Natural killer cell (primary cell): Measurements from ENCODE around the gene CARD11. TPM values are rescaled to one million over a fixed set of nuclear protein-coding genes. Genes with fewer than 3 reads are reported as not detected.

Source experiments
- ATAC-seq, 3 donors: fragments of 150-1000 bp in 2 of 3; fragments of 200-7000 bp in 1 of 3; cut with Tn5 transposase; 1 replicate in 1 of 3; 2 replicates in 2 of 3; pipeline ENCODE4 v1.10.0; 2021; ENCODE audit warnings: mild to moderate bottlenecking in 2 of 3, moderate library complexity in 2 of 3
- DNase-seq, 2 donors: peaks; one replicate each; pipeline versions ENCODE4 v3.0.0 to v3.0.0-alpha.2; 2013 to 2021; ENCODE audit warnings: mixed read lengths in 1 of 2
- H3K27ac ChIP-seq: one replicate; pipeline ENCODE4 v1.5.1; 2013; ENCODE audit warnings: mild to moderate bottlenecking, low read length
- H3K27me3 ChIP-seq: one replicate; pipeline ENCODE4 v1.6.1; 2013; ENCODE audit warnings: low read length; ENCODE audit not compliant: control insufficient read depth, insufficient read depth
- H3K36me3 ChIP-seq: one replicate; pipeline ENCODE4 v1.6.1; 2013; ENCODE audit warnings: low read length; ENCODE audit not compliant: control insufficient read depth, insufficient read depth
- H3K4me1 ChIP-seq: one replicate; pipeline ENCODE4 v1.6.1; 2013; ENCODE audit warnings: low read length; ENCODE audit not compliant: control insufficient read depth, insufficient read depth
- H3K4me3 ChIP-seq: one replicate; pipeline ENCODE4 v1.5.1; 2013; ENCODE audit warnings: low read length
- H3K9me3 ChIP-seq: one replicate; pipeline ENCODE4 v1.6.1; 2013; ENCODE audit warnings: low read length; ENCODE audit not compliant: control insufficient read depth, insufficient read depth
- H3K27ac Mint-ChIP-seq, 2 donors: one replicate each; pipeline ENCODE4 v1.8.0; 2022; ENCODE audit warnings: mild to moderate bottlenecking in 2 of 2, mixed read lengths in 2 of 2, moderate library complexity in 1 of 2
- H3K27me3 Mint-ChIP-seq, 2 donors: one replicate each; pipeline ENCODE4 v1.8.0; 2022; ENCODE audit warnings: low read depth in 2 of 2, mixed read lengths in 2 of 2
- H3K36me3 Mint-ChIP-seq: one replicate; pipeline ENCODE4 v1.8.0; 2022; ENCODE audit warnings: mixed read lengths
- H3K4me1 Mint-ChIP-seq, 2 donors: one replicate each; pipeline ENCODE4 v1.8.0; 2022; ENCODE audit warnings: mixed read lengths in 2 of 2
- H3K4me3 Mint-ChIP-seq: one replicate; pipeline ENCODE4 v1.8.0; 2022; ENCODE audit warnings: mild to moderate bottlenecking, moderate library complexity, mixed read lengths
- H3K9me3 Mint-ChIP-seq, 2 donors: one replicate each; pipeline ENCODE4 v1.8.0; 2022; ENCODE audit warnings: mixed read lengths in 2 of 2
- CTCF ChIP-seq: fragments of 200-600 bp; IDR thresholded peaks from one replicate; pipeline ENCODE4 v1.8.0; 2022; ENCODE audit warnings: antibody characterized with exemption
- WGBS: methylation state at CpG from one replicate; pipeline ENCODE4 v1.1.7; 2013; ENCODE audit warnings: missing lambda C conversion rate; ENCODE audit not compliant: insufficient coverage; 5-methylcytosine and 5-hydroxymethylcytosine counted together
- intact Hi-C: fragments of 100-400 bp; cut with micrococcal nuclease; formaldehyde crosslinking; loops from one replicate; pipeline ENCODE4 v1.14.2; 2022
- total RNA-seq, 4 donors: library from RNA; stranded (reverse); fragments of 120-200 nt in 1 of 4; gene quantifications; one replicate each; pipeline versions ENCODE4 v1.2.3 to v1.2.4, GENCODE V29; 2013 to 2022

The CARD11 gene
- total RNA-seq, 3 donors from 2014 or later (not counting 1 experiment from before 2014, with no cell fraction given), result 196 to 233 (median 199) TPM

DNA sequence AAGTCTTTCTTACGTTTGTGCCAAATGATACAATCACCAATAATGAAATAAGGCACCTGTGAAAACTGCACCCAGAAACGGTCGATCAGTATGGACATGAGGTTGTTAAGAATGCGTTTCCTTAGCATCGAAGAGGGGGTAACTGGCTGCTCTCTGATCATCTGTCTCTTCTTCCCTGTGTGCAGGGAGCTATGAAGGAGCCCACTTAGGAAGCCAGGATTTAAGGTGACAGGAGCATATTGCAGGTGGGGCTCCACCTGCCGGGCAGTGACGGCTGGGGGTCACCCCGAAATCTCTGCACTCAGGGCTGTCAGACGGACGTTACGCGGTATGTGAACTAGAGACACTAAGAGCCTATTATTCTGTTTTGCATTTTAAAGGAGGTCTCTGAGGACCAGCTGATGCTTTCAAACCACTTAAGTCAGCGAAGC is 64.5 kb downstream of the CARD11 start:
- 33% methylated on average over 13 of the region's 13 CpGs for WGBS
- H3K27ac Mint-ChIP-seq, result peak overlapping the region; percentile 91 to 93
- Histone ChIP-seq H3K4me1 (peaks cover 72% of the 10 kb centered on the region), H3K9me3 (no peaks in the 10 kb centered on the region), H3K4me3 (peak overlapping the region; percentile 48), H3K27me3 (no peaks in the 10 kb centered on the region), H3K27ac (peak overlapping the region; percentile 80), H3K36me3 (peaks cover 13% of the 10 kb centered on the region)
- peak overlapping the region; percentile 96 for H3K4me3 Mint-ChIP-seq
- H3K36me3 Mint-ChIP-seq, result no peaks in the 10 kb centered on the region
- no peaks in the 10 kb centered on the region for H3K9me3 Mint-ChIP-seq
- ATAC-seq, result no peak
- intact Hi-C loops, result no loop called here
- no peaks in the 10 kb centered on the region for H3K27me3 Mint-ChIP-seq
- no peak for TF ChIP-seq CTCF
- DNase-seq, result peak in 1 of 2 donors; percentile 28
- peaks cover 73 to 84% of the 10 kb centered on the region in 2 donors for H3K4me1 Mint-ChIP-seq

DNA sequence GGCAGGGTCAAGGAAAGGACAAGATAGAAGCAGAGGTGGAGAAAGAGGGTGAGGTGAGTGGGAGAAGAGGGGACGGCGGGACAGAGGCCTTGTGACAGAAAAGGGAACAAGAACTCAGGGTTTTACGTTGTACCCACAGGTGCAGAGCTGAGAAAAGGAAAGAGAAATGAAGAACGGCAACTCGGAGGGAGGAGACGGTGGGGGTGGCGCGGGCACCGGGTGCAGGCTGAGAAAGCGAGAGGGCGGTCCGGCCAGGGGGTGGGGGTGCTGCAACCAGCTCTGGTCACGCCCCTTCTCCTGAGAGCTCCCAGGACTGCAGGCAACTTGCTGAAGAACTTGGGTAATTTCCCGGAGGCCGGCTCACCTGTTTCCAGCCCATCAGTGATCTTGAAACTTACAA is 65.3 kb downstream of the CARD11 start:
- Histone ChIP-seq H3K9me3 (no peaks in the 10 kb centered on the region), H3K4me1 (peaks cover 70% of the 10 kb centered on the region), H3K27ac (peak overlapping the region; percentile 80), H3K4me3 (peak overlapping the region; percentile 48), H3K36me3 (peaks cover 15% of the 10 kb centered on the region), H3K27me3 (no peaks in the 10 kb centered on the region)
- Mint-ChIP-seq H3K4me3 (peak overlapping the region; percentile 96), H3K27me3 (no peaks in the 10 kb centered on the region), H3K4me1 (peaks cover 68 to 80% of the 10 kb centered on the region in 2 donors), H3K9me3 (no peaks in the 10 kb centered on the region), H3K27ac (peak overlapping the region; percentile 91 to 93), H3K36me3 (no peaks in the 10 kb centered on the region)
- intact Hi-C loops, result no loop called here
- WGBS, result under 1% methylated on average over 15 of the region's 15 CpGs
- DNase-seq (peak; percentile 68 to 84), ATAC-seq (peak; percentile 66 to 75 (median 66))
- TF ChIP-seq CTCF, result no peak

DNA sequence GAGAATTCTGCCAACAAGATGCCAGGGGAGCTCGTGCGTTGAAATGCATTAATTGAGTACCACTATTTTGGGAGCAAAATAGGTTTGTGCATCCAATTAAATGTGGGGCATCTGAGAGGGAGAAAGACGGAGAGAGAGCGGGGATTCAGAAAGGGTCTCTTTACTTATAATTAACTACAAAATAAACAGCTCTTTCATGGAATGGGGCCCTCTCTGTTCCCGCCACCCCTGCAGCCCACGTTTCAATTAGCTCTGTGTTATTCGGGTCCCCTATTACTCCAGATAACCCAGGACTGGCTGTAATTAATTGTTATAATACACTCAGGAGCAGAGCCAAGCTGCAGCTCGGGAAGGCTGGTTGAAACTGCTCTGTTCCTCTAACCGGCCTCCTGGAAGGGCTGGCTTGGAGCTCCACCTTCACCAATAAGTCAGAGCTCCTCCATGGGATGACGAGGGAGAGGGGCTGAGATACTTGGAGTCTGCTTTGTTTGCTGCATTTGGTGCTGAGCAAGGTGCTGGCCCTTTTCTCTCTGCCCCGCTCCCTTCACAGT is 67.8 kb downstream of the CARD11 start:
- no peak overlapping the region for H3K27ac ChIP-seq
- intact Hi-C loops, result no loop called here
- H3K36me3 Mint-ChIP-seq, result no peaks in the 10 kb centered on the region

More for the DNA sequence above, 67.8 kb downstream of the CARD11 start:
- no peak for ATAC-seq
- Histone ChIP-seq H3K36me3 (peaks cover 14% of the 10 kb centered on the region), H3K9me3 (no peaks in the 10 kb centered on the region), H3K4me3 (no peak overlapping the region), H3K4me1 (peaks cover 70% of the 10 kb centered on the region), H3K27me3 (no peaks in the 10 kb centered on the region)
- TF ChIP-seq CTCF, result no peak
- Mint-ChIP-seq H3K4me1 (peaks cover 54 to 70% of the 10 kb centered on the region in 2 donors), H3K4me3 (peak overlapping the region; percentile 42), H3K9me3 (no peaks in the 10 kb centered on the region), H3K27me3 (no peaks in the 10 kb centered on the region), H3K27ac (peak overlapping the region; percentile 45 to 70)
- 89% methylated on average over 9 of the region's 11 CpGs for WGBS
- DNase-seq, result no peak
